HepG2 (cell line): ENCODE data around the gene NAT10. TPM values are rescaled to one million over a fixed set of nuclear protein-coding genes. Genes with fewer than 3 reads are reported as not detected.

Experiments used
- ATAC-seq: fragments of 200-7000 bp; cut with Tn5 transposase; 3 replicates; pipeline ENCODE4 v1.9.1; 2020; ENCODE audit warnings: mild to moderate bottlenecking, moderate library complexity
- BruUV-seq: library from RNA; stranded (reverse); fragments of 400-500 nt; replicated peaks from 2 replicates; lab custom pipeline; 2021; lab: Mats Ljungman, UMichigan
- CTCF ChIA-PET: fragments of 300-600 bp; formaldehyde crosslinking; extraction: SDS; loops from one replicate; lab custom pipeline; 2021; ENCODE audit warnings: low total read pairs, inconsistent platforms, low intra/inter-chr PET ratio; lab: Yijun Ruan, JAX
- POLR2A ChIA-PET: fragments of 350-600 bp; sonication (Branson Sonifier 250); formaldehyde crosslinking; loops from one replicate; lab custom pipeline; 2020; ENCODE audit warnings: antibody characterized with exemption, inconsistent platforms; lab: Yijun Ruan, JAX
- DNase-seq: peaks from one replicate; pipeline ENCODE4 v3.0.0-alpha.2; 2015; ENCODE audit warnings: low spot score
- FAIRE-seq: peaks from 3 replicates; lab custom pipeline; 2011; peaks lifted over from hg19 to GRCh38; lab: Jason Lieb, UNC
- H2AFZ ChIP-seq: one replicate; pipeline ENCODE4 v1.6.1; 2011; ENCODE audit warnings: low read length, inconsistent platforms
- H3K27ac ChIP-seq: fragments of 300-600 bp; 3 replicates; pipeline ENCODE4 v1.8.0; 2011; ENCODE audit warnings: mixed run types, mild to moderate bottlenecking, mixed read lengths, low read length, inconsistent platforms; ENCODE audit not compliant: insufficient read depth; ENCODE audit errors: extremely low read length
- H3K27me3 ChIP-seq, 2 experiments: fragments of 200-600 bp in 1 of 2; 2 replicates in 1 of 2; 3 replicates in 1 of 2; pipeline versions ENCODE4 v1.6.0 to v1.8.0; 2011; ENCODE audit warnings: low read length in 2 of 2, mild to moderate bottlenecking in 2 of 2, moderate library complexity in 2 of 2, inconsistent platforms in 1 of 2; ENCODE audit not compliant: insufficient read depth in 2 of 2, control insufficient read depth in 1 of 2
- H3K36me3 ChIP-seq, 2 experiments: fragments of 200-600 bp in 1 of 2; replicated peaks in 1 of 2; 2 replicates in 1 of 2; 3 replicates in 1 of 2; pipeline versions ENCODE4 v1.5.1 to v1.8.0; 2011; ENCODE audit warnings: low read length in 2 of 2, inconsistent platforms in 1 of 2; ENCODE audit not compliant: insufficient read depth in 2 of 2, control insufficient read depth in 1 of 2
- H3K4me1 ChIP-seq: 2 replicates; pipeline ENCODE4 v1.5.1; 2012; ENCODE audit warnings: low read length, inconsistent platforms; ENCODE audit not compliant: insufficient read depth
- H3K4me2 ChIP-seq: 2 replicates; pipeline ENCODE4 v1.6.0; 2011; ENCODE audit warnings: low read depth, low read length, inconsistent platforms
- H3K4me3 ChIP-seq, 3 experiments: fragments of 200-600 bp in 1 of 3; sonication (generic), shearing (Covaris generic) in 1 of 3; replicated peaks in 1 of 3; 2 replicates each; pipeline ENCODE4 v1.5.1; 2011 to 2016; ENCODE audit warnings: low read length in 3 of 3, inconsistent platforms in 2 of 3, low read depth in 2 of 3, mild to moderate bottlenecking in 2 of 3, control low read depth in 1 of 3, mixed read lengths in 1 of 3; ENCODE audit not compliant: insufficient read depth in 1 of 3
- H3K79me2 ChIP-seq: one replicate; pipeline ENCODE4 v1.6.1; 2011; ENCODE audit warnings: low read length, inconsistent platforms; ENCODE audit not compliant: insufficient read depth
- H3K9ac ChIP-seq: 2 replicates; pipeline ENCODE4 v1.6.0; 2011; ENCODE audit warnings: mild to moderate bottlenecking, low read depth, low read length, inconsistent platforms; ENCODE audit not compliant: insufficient read depth
- H3K9me3 ChIP-seq: 2 replicates; pipeline ENCODE4 v1.5.1; 2012; ENCODE audit warnings: mild to moderate bottlenecking, low read length
- H4K20me1 ChIP-seq: 2 replicates; pipeline ENCODE4 v1.6.0; 2011; ENCODE audit warnings: inconsistent platforms, mild to moderate bottlenecking, low read length, moderate library complexity; ENCODE audit not compliant: insufficient read depth
- CEBPG ChIP-seq: IDR thresholded peaks from 2 replicates; pipeline ENCODE4 v1.6.1; 2016
- KAT7 ChIP-seq: IDR thresholded peaks from 2 replicates; pipeline ENCODE4 v1.6.1; 2018; ENCODE audit warnings: borderline replicate concordance, missing compliant biosample characterization
- PBX3 ChIP-seq: sonication (generic); formaldehyde crosslinking; IDR thresholded peaks from 2 replicates; pipeline ENCODE4 v1.8.1; 2023; ENCODE audit warnings: missing genetic modification reagents, inconsistent platforms, borderline replicate concordance
- PCBP2 ChIP-seq: fragments of 200-400 bp; formaldehyde crosslinking; optimal IDR thresholded peaks from 2 replicates; pipeline ENCODE3; 2018; ENCODE audit warnings: low read length, low read depth; ENCODE audit not compliant: poor library complexity, severe bottlenecking
- REL ChIP-seq: sonication (generic); formaldehyde crosslinking; conservative IDR thresholded peaks from 2 replicates; pipeline ENCODE4 v1.8.0; 2022; ENCODE audit warnings: mild to moderate bottlenecking, missing genetic modification reagents, moderate library complexity
- TCF7L2 ChIP-seq: IDR thresholded peaks from 2 replicates; pipeline ENCODE4 v1.6.1; 2011; ENCODE audit warnings: mild to moderate bottlenecking, low read depth, low read length, moderate library complexity
- U2AF1 ChIP-seq: fragments of 200-400 bp; formaldehyde crosslinking; optimal IDR thresholded peaks from 2 replicates; pipeline ENCODE3; 2017; ENCODE audit warnings: mild to moderate bottlenecking, low read depth, low read length
- ZC3H13 ChIP-seq: sonication (generic); formaldehyde crosslinking; IDR thresholded peaks from 2 replicates; pipeline ENCODE4 v1.8.1; 2023; ENCODE audit warnings: mild to moderate bottlenecking, missing genetic modification reagents, moderate library complexity
- ZNF678 ChIP-seq: sonication (generic); formaldehyde crosslinking; IDR thresholded peaks from 2 replicates; pipeline ENCODE4 v1.4.0; 2020; ENCODE audit warnings: mild to moderate bottlenecking, missing genetic modification reagents
- WGBS: methylation state at CpG from one replicate; pipeline ENCODE4 v1.1.6; 2017; ENCODE audit warnings: low lambda C conversion rate; 5-methylcytosine and 5-hydroxymethylcytosine counted together
- in situ Hi-C: cut with HindIII; loops from 2 replicates; pipeline ENCODE4 v1.10.0; 2017; ENCODE audit warnings: low pct_unique_long_range_greater_than_20kb; ENCODE audit not compliant: extremely low pct_ligation_motif_present
- intact Hi-C: fragments of 100-400 bp; cut with micrococcal nuclease; formaldehyde crosslinking; loops from one replicate; pipeline ENCODE4 v1.10.0; 2022; ENCODE audit not compliant: unreplicated experiment
- polyA plus RNA-seq, 8 experiments: library from polyadenylated mRNA; depleted of rRNA in 3 of 8; stranded (reverse) in 7 of 8; unstranded in 1 of 8; fragments of >200 nt; fragmentation: Illumina TruSeq in 4 of 8; extraction: Trizol in 4 of 8; gene quantifications; 2 replicates each; pipeline versions ENCODE4 v1.2.1 to v1.2.3, GENCODE V29; 2011 to 2016; ENCODE audit warnings: low read depth in 4 of 8, missing spikeins in 1 of 8, mixed read lengths in 1 of 8; ENCODE audit not compliant: insufficient read depth in 1 of 8
- total RNA-seq, 5 experiments: library from RNA; depleted of rRNA; stranded (reverse); fragments of >200 nt; fragmentation: Illumina TruSeq; extraction: Trizol; gene quantifications; 2 replicates each; pipeline ENCODE4 v1.2.3, GENCODE V29; 2016; ENCODE audit warnings: low read depth in 1 of 5
- TF ChIP-seq, protein P1 (sequence below): IDR thresholded peaks from 2 replicates; pipeline ENCODE4 v1.6.1; 2016; ENCODE audit warnings: mild to moderate bottlenecking, missing biosample characterization, missing genetic modification reagents

The NAT10 gene
- total and polyA plus RNA-seq, 2 of the 13 experiments (the other 11 are each of a cell fraction or from before 2014, with no cell fraction given), result 33.9 to 51.9 TPM

GRCh38 chr11:34064291-34064690, 41.1 kb upstream of the NAT10 start:
- H3K36me3 ChIP-seq, result peaks cover 2 to 26% of the 10 kb centered on the region in 2 experiments; a peak in 4 of 5 replicates
- H3K4me2 ChIP-seq, result no peak overlapping the region
- DNase-seq (no peak), FAIRE-seq (no peak), ATAC-seq (no peak)
- BruUV-seq, result no TSS peak
- H3K27ac ChIP-seq, result no peak overlapping the region
- intact Hi-C loops, result no loop called here
- peaks cover 91% of the 10 kb centered on the region for H3K79me2 ChIP-seq
- H3K9me3 ChIP-seq, result no peaks in the 10 kb centered on the region
- ChIA-PET POLR2A (interaction anchor here (0.9 kb wide), 1 partner anchor 13 kb away, joined by 3 read pairs; the partner anchor contains the start of gene CAPRIN1), CTCF (no interaction called here)
- 96% methylated on average over 2 of the region's 2 CpGs for WGBS
- no peaks in the 10 kb centered on the region for H3K27me3 ChIP-seq
- peaks cover 84% of the 10 kb centered on the region for H4K20me1 ChIP-seq
- no peak overlapping the region for H3K4me3 ChIP-seq
- no peak overlapping the region for H2AFZ ChIP-seq
- H3K4me1 ChIP-seq, result peaks cover 22% of the 10 kb centered on the region
- no peak overlapping the region for H3K9ac ChIP-seq
- TF ChIP-seq PCBP2 (no peak), TCF7L2 (no peak), KAT7 (no peak), CEBPG (no peak), REL (no peak), ZC3H13 (CRISPR knock-in tag) (no peak), PBX3 (no peak), U2AF1 (no peak), ZNF678 (CRISPR knock-in tag) (no peak)
- TF ChIP-seq, protein P1, sequence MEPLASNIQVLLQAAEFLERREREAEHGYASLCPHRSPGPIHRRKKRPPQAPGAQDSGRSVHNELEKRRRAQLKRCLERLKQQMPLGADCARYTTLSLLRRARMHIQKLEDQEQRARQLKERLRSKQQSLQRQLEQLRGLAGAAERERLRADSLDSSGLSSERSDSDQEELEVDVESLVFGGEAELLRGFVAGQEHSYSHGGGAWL, result no peak
- in situ Hi-C loops, result no loop called here
